ENCODE measurements around the gene FOXP4. TPM values are rescaled to one million over a fixed set of nuclear protein-coding genes. Genes with fewer than 3 reads are reported as not detected.

FOXP4 gene
- total RNA-seq, 1 experiment from 2014 or later, result 32.3 TPM

DNA sequence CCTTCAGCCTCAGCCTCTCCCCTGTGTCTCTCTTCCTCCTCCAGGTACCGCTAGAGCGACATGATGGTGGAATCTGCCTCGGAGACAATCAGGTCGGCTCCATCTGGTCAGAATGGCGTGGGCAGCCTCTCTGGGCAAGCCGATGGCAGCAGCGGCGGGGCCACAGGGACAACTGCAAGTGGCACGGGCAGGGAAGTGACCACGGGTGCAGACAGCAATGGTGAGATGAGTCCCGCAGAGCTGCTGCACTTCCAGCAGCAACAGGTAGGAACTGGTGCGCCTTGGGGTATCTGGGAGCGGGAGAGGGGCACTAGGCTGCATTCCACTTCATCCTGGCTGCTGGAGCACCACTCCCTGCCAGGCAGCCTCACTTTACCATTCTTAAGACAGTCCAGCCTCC is 19.5 kb downstream of the FOXP4 start:
- no peaks in the 10 kb centered on the region for H3K4me1 ChIP-seq (ENCODE audit: control insufficient read depth in 1 of 2, insufficient read depth in 2 of 2, low read length in 2 of 2)
- no peak overlapping the region for H3K4me2 ChIP-seq (ENCODE audit: low read length)
- no peaks in the 10 kb centered on the region for H3K27me3 ChIP-seq (ENCODE audit: insufficient read depth, low read length)
- H3K4me3 ChIP-seq (replicated peaks in 1 of 2; ENCODE audit: low read depth in 1 of 2, low read length in 2 of 2), result no peak overlapping the region
- BruUV-seq (replicated peaks), result no TSS peak
- no peaks in the 10 kb centered on the region for H3K9me3 ChIP-seq (ENCODE audit: control insufficient read depth in 1 of 2, insufficient read depth in 1 of 2, low read depth in 1 of 2, low read length in 2 of 2)
- H4K20me1 ChIP-seq (ENCODE audit: insufficient read depth), result no peaks in the 10 kb centered on the region
- no peaks in the 10 kb centered on the region for H3K9me2 ChIP-seq (ENCODE audit: insufficient read depth)
- POLR2A ChIA-PET, result no interaction called here
- H2AFZ ChIP-seq (ENCODE audit: low read depth, low read length, poor library complexity, severe bottlenecking), result no peak overlapping the region
- H3K36me3 ChIP-seq (ENCODE audit: control insufficient read depth in 1 of 2, insufficient read depth in 2 of 2, low read length in 2 of 2), result peaks cover 21 to 22% of the 10 kb centered on the region in 2 experiments
- H3K27ac ChIP-seq (ENCODE audit: low read depth, low read length), result no peak overlapping the region
- intact Hi-C loops (cut with micrococcal nuclease), result no loop called here
- DNase-seq (ENCODE audit: low read depth, low spot score), result no peak
- no peak for ATAC-seq
- H3K79me2 ChIP-seq (ENCODE audit: insufficient read depth, low read length), result peaks cover 22% of the 10 kb centered on the region
- RAD21 ChIA-PET (ENCODE audit: low non-redundant PET in 1 of 2, low total read pairs in 2 of 2, uncharacterized antibody in 2 of 2, unreplicated experiment in 2 of 2), result no interaction called here
- CTCF ChIA-PET, result no interaction called here
- no peak overlapping the region for H3K9ac ChIP-seq (ENCODE audit: low read length)
- TF ChIP-seq, protein P1, sequence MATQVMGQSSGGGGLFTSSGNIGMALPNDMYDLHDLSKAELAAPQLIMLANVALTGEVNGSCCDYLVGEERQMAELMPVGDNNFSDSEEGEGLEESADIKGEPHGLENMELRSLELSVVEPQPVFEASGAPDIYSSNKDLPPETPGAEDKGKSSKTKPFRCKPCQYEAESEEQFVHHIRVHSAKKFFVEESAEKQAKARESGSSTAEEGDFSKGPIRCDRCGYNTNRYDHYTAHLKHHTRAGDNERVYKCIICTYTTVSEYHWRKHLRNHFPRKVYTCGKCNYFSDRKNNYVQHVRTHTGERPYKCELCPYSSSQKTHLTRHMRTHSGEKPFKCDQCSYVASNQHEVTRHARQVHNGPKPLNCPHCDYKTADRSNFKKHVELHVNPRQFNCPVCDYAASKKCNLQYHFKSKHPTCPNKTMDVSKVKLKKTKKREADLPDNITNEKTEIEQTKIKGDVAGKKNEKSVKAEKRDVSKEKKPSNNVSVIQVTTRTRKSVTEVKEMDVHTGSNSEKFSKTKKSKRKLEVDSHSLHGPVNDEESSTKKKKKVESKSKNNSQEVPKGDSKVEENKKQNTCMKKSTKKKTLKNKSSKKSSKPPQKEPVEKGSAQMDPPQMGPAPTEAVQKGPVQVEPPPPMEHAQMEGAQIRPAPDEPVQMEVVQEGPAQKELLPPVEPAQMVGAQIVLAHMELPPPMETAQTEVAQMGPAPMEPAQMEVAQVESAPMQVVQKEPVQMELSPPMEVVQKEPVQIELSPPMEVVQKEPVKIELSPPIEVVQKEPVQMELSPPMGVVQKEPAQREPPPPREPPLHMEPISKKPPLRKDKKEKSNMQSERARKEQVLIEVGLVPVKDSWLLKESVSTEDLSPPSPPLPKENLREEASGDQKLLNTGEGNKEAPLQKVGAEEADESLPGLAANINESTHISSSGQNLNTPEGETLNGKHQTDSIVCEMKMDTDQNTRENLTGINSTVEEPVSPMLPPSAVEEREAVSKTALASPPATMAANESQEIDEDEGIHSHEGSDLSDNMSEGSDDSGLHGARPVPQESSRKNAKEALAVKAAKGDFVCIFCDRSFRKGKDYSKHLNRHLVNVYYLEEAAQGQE (IDR thresholded peaks at IDR 0.05; ENCODE audit: low read depth), result no peak
- no peak for TF ChIP-seq EZH2phosphoT487 (IDR thresholded peaks at IDR 0.05; ENCODE audit: borderline replicate concordance)
- no peak for TF ChIP-seq ZFX (IDR thresholded peaks at IDR 0.05)
- TF ChIP-seq SIN3A (IDR thresholded peaks at IDR 0.05; ENCODE audit: low read depth), result no peak
- no peak for TF ChIP-seq SP1 (IDR thresholded peaks at IDR 0.05; ENCODE audit: low read depth)
- TF ChIP-seq CEBPB (IDR thresholded peaks at IDR 0.05; ENCODE audit: low read depth), result no peak
- no peak for TF ChIP-seq CBX3 (IDR thresholded peaks at IDR 0.05; ENCODE audit: low read depth)
- TF ChIP-seq RAD21 (IDR thresholded peaks at IDR 0.05; ENCODE audit: low read depth), result no peak
- no peak for TF ChIP-seq FOSL1 (IDR thresholded peaks at IDR 0.05; ENCODE audit: low read depth)
- no peak for TF ChIP-seq MAX (IDR thresholded peaks at IDR 0.05)
- TF ChIP-seq EZH2 (IDR thresholded peaks at IDR 0.05), result no peak
- no peak for TF ChIP-seq CTCF (IDR thresholded peaks at IDR 0.05 in 2 of 3, conservative IDR thresholded peaks at IDR 0.05 in 1 of 3; ENCODE audit: borderline replicate concordance in 1 of 3, insufficient read depth in 1 of 3, low read depth in 2 of 3, low read length in 2 of 3)
- TF ChIP-seq ELF1 (IDR thresholded peaks at IDR 0.05; ENCODE audit: borderline replicate concordance, low read depth), result no peak
- TF ChIP-seq ATF3 (IDR thresholded peaks at IDR 0.05), result no peak

Measured in HCT116 (cell line).